Measurements from ENCODE around the gene CLOCK.

The CLOCK gene

GRCh38 chr4:55398461-55398860, 148.2 kb downstream of the CLOCK start:
- H3K4me1 ChIP-seq (ENCODE audit: control insufficient read depth in 1 of 2, insufficient read depth in 1 of 2, low read depth in 1 of 2, low read length in 1 of 2) = peaks cover 36 to 42% of the 10 kb centered on the region in 2 experiments
- H3K4me3 ChIP-seq (ENCODE audit: low read depth in 1 of 2, low read length in 1 of 2) = peak overlapping the region; percentile 85 to 94
- no peaks in the 10 kb centered on the region for H3K9me3 ChIP-seq
- no peaks in the 10 kb centered on the region for H3K27me3 ChIP-seq
- peak overlapping the region; percentile 96 for H3K27ac ChIP-seq
- no peak for TF ChIP-seq CTCF (IDR thresholded peaks at IDR 0.05)
- H3K36me3 ChIP-seq = no peaks in the 10 kb centered on the region

- no peak for TF ChIP-seq CTCF (IDR thresholded peaks at IDR 0.05)
- Histone ChIP-seq H3K9me3 (no peaks in the 10 kb centered on the region), H3K4me1 (ENCODE audit: control insufficient read depth in 1 of 2, insufficient read depth in 1 of 2, low read depth in 1 of 2, low read length in 1 of 2) (peaks cover 36 to 42% of the 10 kb centered on the region in 2 experiments), H3K36me3 (no peaks in the 10 kb centered on the region), H3K4me3 (ENCODE audit: low read depth in 1 of 2, low read length in 1 of 2) (peak overlapping the region; percentile 85 to 94), H3K27me3 (no peaks in the 10 kb centered on the region), H3K27ac (peak overlapping the region; percentile 96)
Measured at GRCh38 chr4:55397520-55398321, 149.0 kb downstream of the CLOCK start.

GRCh38 chr4:55397126-55397436, 149.6 kb downstream of the CLOCK start:
- no peaks in the 10 kb centered on the region for H3K27me3 ChIP-seq
- no peaks in the 10 kb centered on the region for H3K36me3 ChIP-seq
- H3K27ac ChIP-seq = peak overlapping the region; percentile 96
- peak overlapping the region; percentile 85 to 94 for H3K4me3 ChIP-seq (ENCODE audit: low read depth in 1 of 2, low read length in 1 of 2)
- H3K4me1 ChIP-seq (ENCODE audit: control insufficient read depth in 1 of 2, insufficient read depth in 1 of 2, low read depth in 1 of 2, low read length in 1 of 2) = peaks cover 36 to 42% of the 10 kb centered on the region in 2 experiments
- H3K9me3 ChIP-seq = no peaks in the 10 kb centered on the region
- TF ChIP-seq CTCF (IDR thresholded peaks at IDR 0.05) = no peak

- no peak for TF ChIP-seq CTCF (IDR thresholded peaks at IDR 0.05)
- H3K36me3 ChIP-seq = no peaks in the 10 kb centered on the region
- H3K27ac ChIP-seq = peak overlapping the region; percentile 96
- peak overlapping the region; percentile 85 to 94 for H3K4me3 ChIP-seq (ENCODE audit: low read depth in 1 of 2, low read length in 1 of 2)
- H3K4me1 ChIP-seq (ENCODE audit: control insufficient read depth in 1 of 2, insufficient read depth in 1 of 2, low read depth in 1 of 2, low read length in 1 of 2) = peaks cover 36 to 42% of the 10 kb centered on the region in 2 experiments
- no peaks in the 10 kb centered on the region for H3K9me3 ChIP-seq
- H3K27me3 ChIP-seq = no peaks in the 10 kb centered on the region
Measured at GRCh38 chr4:55396308-55397125, 150.2 kb downstream of the CLOCK start.

GRCh38 chr4:55395529-55396307, 151.0 kb downstream of the CLOCK start, which contains the start of gene TMEM165:
Gene TMEM165, plus strand, starts transcription at chr4:55395957. Its CDS starts 233 bp downstream, at chr4:55396190.
- no peaks in the 10 kb centered on the region for H3K9me3 ChIP-seq
- no peak for TF ChIP-seq CTCF (IDR thresholded peaks at IDR 0.05)
- H3K4me3 ChIP-seq (ENCODE audit: low read depth in 1 of 2, low read length in 1 of 2) = peak within 1 kb of the TSS; percentile 85 to 94
- peaks cover 36 to 42% of the 10 kb centered on the region in 2 experiments for H3K4me1 ChIP-seq (ENCODE audit: control insufficient read depth in 1 of 2, insufficient read depth in 1 of 2, low read depth in 1 of 2, low read length in 1 of 2)
- H3K36me3 ChIP-seq = no peaks in the 10 kb centered on the region
- peak within 1 kb of the TSS; percentile 96 for H3K27ac ChIP-seq
- H3K27me3 ChIP-seq = no peaks in the 10 kb centered on the region
